Measurements from ENCODE around the gene TMPRSS3.

TMPRSS3 gene

DNA sequence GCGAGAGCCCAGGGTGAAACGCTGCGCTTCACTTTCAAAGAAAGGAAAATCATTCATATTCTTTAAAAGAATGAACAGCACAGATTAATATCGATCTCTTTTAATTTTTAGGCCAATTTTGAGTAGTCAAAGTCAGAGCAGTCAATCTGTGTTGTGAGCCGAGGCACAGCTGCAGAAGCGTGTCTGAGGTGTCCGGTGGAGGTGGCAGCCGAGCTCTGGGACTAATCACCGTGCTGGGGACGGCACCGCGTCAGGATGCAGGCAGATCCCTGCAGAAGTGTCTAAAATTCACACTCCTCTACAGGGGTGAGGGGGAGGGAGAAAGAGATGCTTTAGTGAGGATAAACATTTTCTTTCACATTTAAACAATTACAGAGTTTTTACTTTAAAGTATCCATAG, 33.7 kb downstream of the TMPRSS3 start:
- TF ChIP-seq, protein P1, sequence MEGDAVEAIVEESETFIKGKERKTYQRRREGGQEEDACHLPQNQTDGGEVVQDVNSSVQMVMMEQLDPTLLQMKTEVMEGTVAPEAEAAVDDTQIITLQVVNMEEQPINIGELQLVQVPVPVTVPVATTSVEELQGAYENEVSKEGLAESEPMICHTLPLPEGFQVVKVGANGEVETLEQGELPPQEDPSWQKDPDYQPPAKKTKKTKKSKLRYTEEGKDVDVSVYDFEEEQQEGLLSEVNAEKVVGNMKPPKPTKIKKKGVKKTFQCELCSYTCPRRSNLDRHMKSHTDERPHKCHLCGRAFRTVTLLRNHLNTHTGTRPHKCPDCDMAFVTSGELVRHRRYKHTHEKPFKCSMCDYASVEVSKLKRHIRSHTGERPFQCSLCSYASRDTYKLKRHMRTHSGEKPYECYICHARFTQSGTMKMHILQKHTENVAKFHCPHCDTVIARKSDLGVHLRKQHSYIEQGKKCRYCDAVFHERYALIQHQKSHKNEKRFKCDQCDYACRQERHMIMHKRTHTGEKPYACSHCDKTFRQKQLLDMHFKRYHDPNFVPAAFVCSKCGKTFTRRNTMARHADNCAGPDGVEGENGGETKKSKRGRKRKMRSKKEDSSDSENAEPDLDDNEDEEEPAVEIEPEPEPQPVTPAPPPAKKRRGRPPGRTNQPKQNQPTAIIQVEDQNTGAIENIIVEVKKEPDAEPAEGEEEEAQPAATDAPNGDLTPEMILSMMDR (conservative IDR thresholded peaks at IDR 0.05; ENCODE audit: low read depth, low read length): no peak
- no peak overlapping the region for H3K4me3 ChIP-seq (ENCODE audit: low read depth, low read length)
- DNase-seq (ENCODE audit: low read depth): no peak

DNA sequence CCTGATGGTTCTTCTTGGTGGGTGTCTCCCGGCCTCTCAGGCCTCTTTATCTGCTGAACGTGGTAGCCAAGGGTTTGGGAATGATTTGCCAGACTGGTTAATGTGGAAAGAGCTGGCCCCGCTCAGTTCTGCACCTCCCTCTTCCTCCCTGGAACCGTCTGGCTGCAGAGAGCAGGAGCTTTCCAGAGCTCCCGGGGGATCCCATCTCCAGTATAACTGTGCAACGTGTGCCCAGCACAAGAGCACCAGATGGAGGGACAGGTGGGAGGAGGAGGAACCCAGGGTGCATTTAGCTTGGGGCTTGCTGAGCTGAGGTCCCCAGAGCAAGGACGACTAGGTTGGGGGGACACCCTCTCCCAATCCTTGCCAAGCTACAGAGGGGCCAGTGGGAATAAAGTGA, 34.6 kb downstream of the TMPRSS3 start:
- DNase-seq (ENCODE audit: low read depth): no peak
- H3K4me3 ChIP-seq (ENCODE audit: low read depth, low read length): no peak overlapping the region
- TF ChIP-seq, protein P1 (conservative IDR thresholded peaks at IDR 0.05; ENCODE audit: low read depth, low read length): no peak

DNA sequence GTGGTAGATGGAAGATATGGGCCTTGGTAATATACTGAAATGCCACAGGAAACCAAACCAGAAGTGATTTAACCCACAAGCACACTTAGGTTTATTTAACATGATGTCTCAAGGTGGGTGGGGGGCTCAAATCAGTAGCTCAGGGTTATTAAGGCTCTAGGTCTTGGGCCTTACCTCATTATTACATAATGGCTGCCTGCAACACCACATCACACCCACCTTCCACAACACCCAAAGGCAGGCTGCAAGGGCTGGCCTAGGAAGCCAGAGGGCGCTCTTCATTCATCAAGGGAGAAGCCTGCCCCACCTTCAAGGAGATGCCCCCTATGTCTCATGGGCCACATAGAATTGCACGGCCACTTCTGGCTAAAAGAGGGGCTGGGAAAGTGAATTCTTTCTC, 35.5 kb downstream of the TMPRSS3 start:
- no peak overlapping the region for H3K4me3 ChIP-seq (ENCODE audit: low read depth, low read length)
- TF ChIP-seq, protein P1 (conservative IDR thresholded peaks at IDR 0.05; ENCODE audit: low read depth, low read length): no peak
- no peak for DNase-seq (ENCODE audit: low read depth)

DNA sequence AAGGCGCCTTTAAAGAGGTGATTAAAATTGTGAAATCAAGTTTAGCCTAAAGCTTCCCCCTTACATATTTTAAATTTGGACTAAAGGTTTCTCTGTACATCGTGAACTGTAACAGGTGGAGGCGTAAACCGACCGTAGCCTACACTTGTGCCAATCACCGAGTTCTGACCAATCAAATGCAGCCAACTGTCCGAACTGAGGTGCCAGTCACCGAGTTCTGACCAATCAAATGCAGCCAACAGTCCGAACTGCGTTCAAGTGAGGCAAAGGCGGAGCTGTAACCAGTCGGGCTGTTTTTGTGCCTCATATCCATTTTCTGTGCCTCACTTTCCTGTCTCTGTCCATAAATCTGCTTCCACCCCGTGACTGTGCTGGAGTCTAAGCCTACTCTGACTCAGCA, 36.9 kb downstream of the TMPRSS3 start:
- no peak overlapping the region for H3K4me3 ChIP-seq (ENCODE audit: low read depth, low read length)
- TF ChIP-seq, protein P1 (conservative IDR thresholded peaks at IDR 0.05; ENCODE audit: low read depth, low read length): no peak

DNA sequence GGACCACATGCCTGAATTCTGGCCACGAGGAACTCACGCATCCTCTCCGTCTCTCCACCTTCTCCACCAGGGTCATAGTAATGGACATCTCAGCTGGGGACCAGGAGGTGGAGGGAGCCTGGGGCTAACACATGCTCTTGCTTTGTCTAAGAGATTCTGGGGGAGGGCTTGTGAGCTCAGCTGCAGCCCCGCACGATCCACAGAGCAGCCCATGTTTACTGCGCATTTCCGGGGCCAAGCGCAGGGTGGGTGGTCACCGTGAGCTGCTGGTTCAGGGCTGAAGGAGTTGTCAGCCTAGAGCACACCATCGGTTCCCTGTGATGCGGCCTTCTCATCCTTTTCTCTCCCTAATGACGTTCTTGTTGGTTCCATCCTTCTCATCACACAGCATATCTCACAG, 37.6 kb downstream of the TMPRSS3 start:
- TF ChIP-seq, protein P1 (conservative IDR thresholded peaks at IDR 0.05; ENCODE audit: low read depth, low read length): no peak
- DNase-seq (ENCODE audit: low read depth): no peak
- no peak overlapping the region for H3K4me3 ChIP-seq (ENCODE audit: low read depth, low read length)

More for the DNA sequence above, 36.9 kb downstream of the TMPRSS3 start:
- DNase-seq (ENCODE audit: low read depth): no peak

DNA sequence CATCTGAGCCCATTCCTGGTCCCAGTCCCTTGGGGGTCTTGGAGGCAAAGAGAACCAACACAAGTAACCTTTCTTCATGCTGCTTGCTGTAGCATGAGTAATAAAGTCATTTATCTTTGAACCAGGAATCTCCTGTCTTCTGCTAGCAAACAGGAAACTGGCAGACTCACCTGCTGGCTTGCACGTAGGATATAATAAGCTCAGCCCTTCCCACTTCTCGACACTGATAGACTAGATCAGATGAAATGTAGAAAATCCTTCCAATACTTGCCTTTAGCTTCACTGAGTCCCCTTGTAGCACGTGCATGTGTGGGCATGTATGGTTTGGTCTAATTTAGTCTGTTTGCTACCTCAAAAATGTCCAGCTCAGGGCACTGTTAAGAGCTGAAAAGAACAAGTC, 38.5 kb downstream of the TMPRSS3 start:
- no peak overlapping the region for H3K4me3 ChIP-seq (ENCODE audit: low read depth, low read length)
- DNase-seq (ENCODE audit: low read depth): no peak
- TF ChIP-seq, protein P1 (conservative IDR thresholded peaks at IDR 0.05; ENCODE audit: low read depth, low read length): no peak

DNA sequence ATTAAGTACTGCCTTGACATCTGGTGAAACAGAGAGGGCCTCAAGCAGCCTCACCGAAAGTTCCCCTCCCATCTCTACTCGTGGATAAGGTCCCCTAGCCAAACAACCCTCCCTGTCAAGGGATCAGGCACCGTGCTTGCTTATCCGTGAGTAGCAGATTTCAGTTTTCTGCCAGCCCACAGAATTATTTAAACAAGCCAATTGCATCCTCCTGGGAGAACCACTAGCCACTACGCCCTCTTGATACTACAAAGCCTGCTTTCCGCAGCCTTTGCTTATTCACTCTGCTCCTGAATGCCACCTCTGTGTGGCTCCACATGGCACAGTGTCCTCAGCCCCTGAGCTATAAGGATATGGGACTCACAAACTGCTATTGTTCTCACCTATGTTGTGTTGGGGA, 39.2 kb downstream of the TMPRSS3 start:
- no peak for DNase-seq (ENCODE audit: low read depth)
- TF ChIP-seq, protein P1 (conservative IDR thresholded peaks at IDR 0.05; ENCODE audit: low read depth, low read length): no peak
- H3K4me3 ChIP-seq (ENCODE audit: low read depth, low read length): no peak overlapping the region
